HuH-7 (cell line): ENCODE data around the gene ZFX.
"Not testable (repeated sequence)": the region's sequence is repeated elsewhere in the genome, so short reads cannot be mapped to it uniquely, and the experiment has no call there.

Experiments
- DNase-seq: peaks from one replicate; pipeline ENCODE4 v3.0.0; 2011; ENCODE audit warnings: low spot score

Gene ZFX

DNA sequence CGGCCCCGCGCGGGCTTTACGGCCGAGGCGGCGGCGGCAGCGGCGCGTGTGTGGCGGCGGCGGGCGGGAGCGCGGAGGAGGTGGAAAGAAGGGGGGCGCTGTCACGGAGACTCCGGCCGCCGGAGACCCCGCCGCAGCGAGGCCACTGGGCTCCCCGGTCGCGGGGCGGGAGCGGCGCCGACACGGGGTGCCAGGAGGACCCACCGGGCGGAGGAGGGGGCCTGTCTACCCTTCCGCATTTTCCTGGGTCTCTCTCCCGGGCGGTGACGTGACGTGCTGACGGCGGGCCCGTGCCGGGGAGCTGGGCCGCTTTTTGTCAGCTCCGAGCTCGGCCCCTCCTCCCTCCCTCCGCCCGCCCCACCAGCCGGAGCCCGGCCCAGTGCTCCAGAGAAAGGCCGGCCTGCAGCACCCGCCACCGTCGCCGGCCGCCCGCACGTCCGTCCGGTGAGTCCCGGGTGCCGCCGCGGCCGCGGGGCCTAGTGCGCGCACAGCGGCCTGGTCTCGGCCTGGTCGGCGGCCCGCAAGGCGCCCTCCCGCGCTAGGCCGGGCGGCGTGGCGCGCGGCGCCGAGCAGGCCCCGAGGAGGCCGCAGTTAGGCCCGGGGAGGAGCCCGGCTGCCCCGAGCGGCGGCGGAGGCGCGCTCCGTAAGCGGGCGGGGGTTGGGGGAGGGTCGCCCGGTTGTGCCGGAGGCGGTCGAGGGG is at the start of gene ZFX:
TSS of gene ZFX (plus strand) at position 379 of the 700 bp plus-strand sequence. CDS start 23,014 bp downstream, outside the sequence.
- DNase-seq: no peak

GRCh38 chrX:24100713-24101112 is 48.8 kb upstream of the ZFX start:
- no peak for DNase-seq

GRCh38 chrX:24110069-24110468 is 39.5 kb upstream of the ZFX start:
- DNase-seq: no peak

GRCh38 chrX:24113181-24113580 is 36.3 kb upstream of the ZFX start:
- no peak for DNase-seq

- no peak for DNase-seq
Measured at GRCh38 chrX:24117258-24117657, 32.3 kb upstream of the ZFX start.

GRCh38 chrX:24124244-24124799 is 25.2 kb upstream of the ZFX start:
- DNase-seq: no peak

- DNase-seq: no peak
Measured at GRCh38 chrX:24125028-24125612, 24.4 kb upstream of the ZFX start.

GRCh38 chrX:24131476-24131875 is 18.1 kb upstream of the ZFX start:
- no peak for DNase-seq

DNA sequence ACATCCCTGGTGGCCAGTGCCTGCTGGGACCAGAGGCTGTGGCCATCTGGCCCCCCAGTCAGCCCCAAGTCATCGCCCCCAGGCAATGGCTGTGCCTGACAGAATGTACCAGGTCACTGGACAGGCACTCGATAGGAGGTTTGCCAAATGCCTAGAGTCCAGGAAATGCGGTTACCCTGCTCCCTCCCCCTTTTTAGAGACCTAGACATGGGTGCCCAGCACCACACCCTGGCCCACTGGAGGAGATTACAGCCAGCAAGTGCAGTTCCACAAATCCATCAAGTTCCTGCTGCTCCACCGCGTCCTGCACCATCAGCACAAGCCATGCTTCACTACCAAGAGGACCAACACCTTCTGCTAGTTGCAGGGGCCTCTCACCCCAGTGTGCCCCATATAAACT is 16.2 kb upstream of the ZFX start:
- no peak for DNase-seq

GRCh38 chrX:24135768-24136167 is 13.8 kb upstream of the ZFX start:
- DNase-seq: not testable (repeated sequence)

DNA sequence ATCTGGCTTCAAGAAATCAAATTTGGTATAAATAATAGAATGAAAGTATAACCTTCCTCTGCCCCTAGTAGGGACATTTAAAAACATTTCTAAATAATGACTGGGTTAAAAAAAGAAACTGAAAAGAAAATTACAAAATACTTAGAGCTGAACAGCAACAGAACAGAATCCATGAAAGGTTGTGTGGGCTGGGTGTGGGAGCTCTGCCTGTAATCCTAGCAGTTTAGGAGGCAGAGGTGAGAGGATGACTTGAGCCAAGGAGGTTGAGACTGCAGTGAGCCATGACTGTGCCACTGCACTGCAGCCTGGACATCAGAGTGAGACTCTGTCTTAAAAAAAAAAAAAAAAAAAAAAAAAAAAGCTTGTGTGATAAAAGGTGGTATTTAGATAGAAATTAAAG is 12.3 kb upstream of the ZFX start:
- no peak for DNase-seq

DNA sequence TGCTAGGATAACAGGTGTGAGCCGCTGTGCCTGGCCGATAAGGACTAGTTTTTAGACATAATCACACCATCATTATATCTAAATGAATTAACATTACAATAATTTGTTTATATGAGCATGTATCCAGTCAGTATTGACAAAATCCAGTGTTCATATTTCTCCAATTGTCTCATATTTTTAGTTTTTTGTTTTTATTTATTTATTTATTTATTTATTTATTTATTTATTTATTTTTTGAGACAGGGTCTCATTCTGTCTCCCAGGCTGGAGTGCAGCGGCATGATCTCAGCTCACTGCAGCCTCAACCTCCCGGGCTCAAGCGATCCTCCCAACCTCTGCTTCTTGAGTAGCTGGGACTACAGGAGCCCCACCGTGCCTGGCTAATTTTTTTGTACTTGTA is 5.5 kb upstream of the ZFX start:
- not testable (repeated sequence) for DNase-seq

GRCh38 chrX:24144528-24144927 is 5.0 kb upstream of the ZFX start:
- DNase-seq: no peak

DNA sequence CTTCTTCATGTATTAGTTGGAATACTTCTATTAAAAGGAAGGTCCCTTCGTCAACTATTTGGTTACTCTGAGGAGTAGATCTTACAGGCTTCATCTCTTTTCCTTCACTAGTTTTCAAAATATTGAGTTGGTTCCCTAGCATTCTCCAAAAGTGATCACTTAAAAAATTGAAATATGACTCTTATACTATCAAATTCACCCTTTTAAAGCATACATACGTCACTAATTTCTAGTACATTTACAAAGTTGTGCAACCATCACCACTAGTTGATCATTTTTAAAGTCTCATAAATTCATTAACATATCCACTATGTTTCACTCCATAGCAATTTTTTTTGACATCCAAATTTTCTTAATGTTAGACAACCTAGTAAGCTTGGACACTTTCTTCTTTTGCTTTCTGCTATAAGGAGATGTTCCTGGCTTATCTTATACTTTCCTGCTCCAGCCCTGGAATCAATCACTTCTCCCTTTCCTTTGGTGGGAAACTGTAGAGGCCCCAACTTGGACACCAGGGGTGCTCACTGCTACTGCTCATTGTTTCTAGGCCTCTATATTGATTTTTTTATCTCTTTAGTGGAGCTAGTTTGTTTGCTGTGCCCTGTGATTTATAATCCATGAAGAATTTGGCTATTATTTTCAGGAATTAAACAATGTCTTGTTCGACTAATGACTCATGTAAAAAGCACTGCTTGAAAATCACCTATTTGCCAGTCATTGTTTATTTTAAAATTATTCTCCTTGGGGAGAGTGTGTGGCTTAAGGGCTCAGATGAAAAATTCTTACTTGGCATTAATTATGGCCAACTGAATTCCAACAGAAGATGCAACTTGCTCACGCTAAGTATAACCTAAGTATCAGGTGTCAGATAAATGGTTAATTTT is 4.0 kb upstream of the ZFX start:
- peak; percentile 26 for DNase-seq

DNA sequence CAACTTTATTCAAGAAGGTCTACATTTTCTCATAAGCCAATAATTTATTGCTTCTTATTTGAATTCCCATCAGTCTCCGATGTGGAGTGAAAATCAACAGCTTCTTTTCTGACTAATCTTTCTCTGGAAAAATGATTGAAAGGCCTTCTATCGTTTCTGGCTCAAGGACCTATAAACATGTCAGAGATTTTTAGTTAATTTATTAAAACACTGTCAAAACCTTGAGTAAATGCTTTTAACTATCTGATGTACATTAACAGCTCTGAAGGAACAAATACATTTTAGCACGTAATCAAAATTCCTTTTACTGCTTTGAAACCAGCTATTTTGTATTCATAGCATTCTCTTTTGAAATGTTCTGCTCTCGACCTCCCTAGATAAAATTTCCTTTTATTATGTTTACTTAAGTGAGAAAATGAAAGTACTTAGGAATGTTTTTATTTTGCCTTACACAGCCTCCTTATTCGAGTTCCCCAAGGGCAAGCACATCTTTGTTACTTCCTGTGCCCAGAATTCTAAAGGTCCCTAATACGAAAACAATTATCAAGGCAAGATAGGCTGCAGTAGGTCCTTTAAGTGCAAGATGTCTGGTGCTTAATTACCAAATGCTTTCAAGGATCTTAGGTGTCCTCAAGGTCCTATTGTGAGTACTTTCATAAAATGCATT is 3.1 kb upstream of the ZFX start:
- DNase-seq: no peak

GRCh38 chrX:24147165-24147564 is 2.4 kb upstream of the ZFX start:
- DNase-seq: no peak

- no peak for DNase-seq
Measured at GRCh38 chrX:24148121-24148520, 1.4 kb upstream of the ZFX start.

GRCh38 chrX:24148535-24149350 is 786 bp upstream of the ZFX start:
- no peak for DNase-seq

GRCh38 chrX:24150051-24150790 is 692 bp downstream of the ZFX start:
- peak; percentile 79 for DNase-seq

DNA sequence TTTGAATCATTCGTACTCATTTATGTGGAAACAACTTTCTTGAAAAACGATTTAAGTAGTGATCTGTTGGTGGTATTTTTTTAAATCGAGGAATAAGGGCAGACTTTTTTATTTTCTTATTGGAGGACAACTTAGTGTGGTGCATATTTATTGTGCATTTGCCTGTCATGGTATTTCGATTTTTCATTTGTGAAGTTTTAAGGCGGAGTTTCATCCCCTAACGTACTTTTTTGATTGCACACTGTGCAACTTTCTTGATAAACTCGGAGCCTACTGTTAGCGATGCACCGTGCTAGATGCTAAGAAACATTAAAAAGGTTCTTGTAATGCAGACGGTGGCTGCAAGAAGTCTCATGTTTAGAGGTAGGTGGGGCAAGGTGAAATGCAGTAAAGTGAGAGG is 1.4 kb downstream of the ZFX start:
- DNase-seq: no peak

GRCh38 chrX:24151513-24151912 is 2.0 kb downstream of the ZFX start:
- DNase-seq: no peak
